H1 (cell line): Measurements from ENCODE around the gene SDHAF2. TPM values are rescaled to one million over a fixed set of nuclear protein-coding genes. Genes with fewer than 3 reads are reported as not detected.

Experiments used
- CTCF ChIA-PET: fragments of 300-600 bp; sonication (Branson Sonifier 250); formaldehyde crosslinking; loops from one replicate; lab custom pipeline; 2021; ENCODE audit not compliant: partially characterized antibody; lab: Charles Lee
- POLR2A ChIA-PET: fragments of 300-600 bp; sonication (Branson Sonifier 250); formaldehyde crosslinking; loops from one replicate; lab custom pipeline; 2021; ENCODE audit warnings: inconsistent platforms; ENCODE audit not compliant: partially characterized antibody; lab: Charles Lee
- DNase-seq, 2 experiments: peaks; one replicate each; pipeline versions ENCODE4 v3.0.0 to v3.0.0-alpha.2; 2010 to 2022; ENCODE audit warnings: low spot score in 2 of 2, low read depth in 1 of 2, mixed read lengths in 1 of 2
- FAIRE-seq: peaks from 2 replicates; lab custom pipeline; 2011; peaks lifted over from hg19 to GRCh38; lab: Jason Lieb, UNC
- H2AFZ ChIP-seq: 2 replicates; pipeline ENCODE4 v1.8.1; 2012; ENCODE audit warnings: low read length, inconsistent platforms
- H2AK5ac ChIP-seq: 2 replicates; pipeline ENCODE4 v1.6.1; 2013; ENCODE audit warnings: low read depth, low read length
- H2BK120ac ChIP-seq: replicated peaks from 2 replicates; pipeline ENCODE3; 2013; ENCODE audit warnings: low read depth, low read length, inconsistent platforms
- H2BK12ac ChIP-seq: 2 replicates; pipeline ENCODE4 v1.6.1; 2013; ENCODE audit warnings: low read depth, low read length
- H2BK15ac ChIP-seq: 2 replicates; pipeline ENCODE4 v1.6.1; 2013; ENCODE audit warnings: low read length
- H2BK20ac ChIP-seq: 2 replicates; pipeline ENCODE4 v1.6.1; 2013; ENCODE audit warnings: low read length
- H2BK5ac ChIP-seq: 2 replicates; pipeline ENCODE4 v1.6.1; 2013; ENCODE audit warnings: low read depth, low read length
- H3K14ac ChIP-seq: 2 replicates; pipeline ENCODE4 v1.6.1; 2013; ENCODE audit warnings: inconsistent platforms; ENCODE audit not compliant: insufficient read length
- H3K18ac ChIP-seq: 2 replicates; pipeline ENCODE4 v1.6.1; 2013; ENCODE audit warnings: low read length; ENCODE audit errors: extremely low read depth
- H3K23ac ChIP-seq: 2 replicates; pipeline ENCODE4 v1.6.1; 2013; ENCODE audit warnings: inconsistent platforms; ENCODE audit not compliant: insufficient read length
- H3K23me2 ChIP-seq: 2 replicates; pipeline ENCODE4 v1.6.1; 2013; ENCODE audit warnings: low read depth, low read length
- H3K27ac ChIP-seq: 2 replicates; pipeline ENCODE4 v1.6.1; 2011; ENCODE audit warnings: low read depth, low read length, inconsistent platforms
- H3K27me3 ChIP-seq, 4 experiments: replicated peaks in 1 of 4; 1 replicate in 1 of 4; 2 replicates in 3 of 4; pipeline versions ENCODE4 v1.6.1 to v1.8.1; 2011 to 2013; ENCODE audit warnings: low read length in 3 of 4, mild to moderate bottlenecking in 3 of 4, inconsistent platforms in 2 of 4, mixed read lengths in 2 of 4, moderate library complexity in 1 of 4; ENCODE audit not compliant: control insufficient read depth in 3 of 4, insufficient read depth in 3 of 4; ENCODE audit errors: extremely low read depth in 1 of 4
- H3K36me3 ChIP-seq, 4 experiments: 2 replicates each; pipeline versions ENCODE4 v1.6.1 to v1.8.1; 2011 to 2013; ENCODE audit warnings: mild to moderate bottlenecking in 4 of 4, low read length in 3 of 4, moderate library complexity in 2 of 4, control low read depth in 1 of 4, inconsistent platforms in 1 of 4; ENCODE audit not compliant: insufficient read depth in 4 of 4, control insufficient read depth in 2 of 4
- H3K4ac ChIP-seq: replicated peaks from 2 replicates; pipeline ENCODE3; 2013; ENCODE audit warnings: low read length, low read depth, mixed read lengths, inconsistent platforms; ENCODE audit not compliant: insufficient read length
- H3K4me1 ChIP-seq, 4 experiments: replicated peaks in 1 of 4; 1 replicate in 1 of 4; 2 replicates in 3 of 4; pipeline versions ENCODE4 v1.6.1 to v1.8.1; 2011 to 2013; ENCODE audit warnings: low read length in 3 of 4, inconsistent platforms in 2 of 4, mixed read lengths in 1 of 4; ENCODE audit not compliant: insufficient read depth in 4 of 4, control insufficient read depth in 3 of 4
- H3K4me2 ChIP-seq, 2 experiments: 2 replicates each; pipeline versions ENCODE4 v1.6.1 to v1.8.1; 2011 to 2013; ENCODE audit warnings: low read depth in 2 of 2, low read length in 2 of 2, control low read depth in 1 of 2, inconsistent platforms in 1 of 2, mild to moderate bottlenecking in 1 of 2; ENCODE audit not compliant: insufficient read depth in 1 of 2
- H3K4me3 ChIP-seq, 4 experiments: fragments of 200-600, 300-600 bp in 1 of 4; sonication (generic), shearing (Covaris generic), sonication (Bioruptor Twin) in 1 of 4; 2 replicates each; pipeline versions ENCODE4 v1.5.1 to v1.8.1; 2011 to 2016; ENCODE audit warnings: low read length in 4 of 4, low read depth in 3 of 4, control low read depth in 2 of 4, inconsistent platforms in 2 of 4, mild to moderate bottlenecking in 2 of 4, mixed read lengths in 1 of 4, moderate library complexity in 1 of 4; ENCODE audit not compliant: insufficient read depth in 2 of 4; ENCODE audit errors: extremely low read depth in 1 of 4
- H3K56ac ChIP-seq: replicated peaks from 2 replicates; pipeline ENCODE3; 2013; ENCODE audit warnings: low read depth, mild to moderate bottlenecking, mixed read lengths, low read length, inconsistent platforms; ENCODE audit not compliant: insufficient read length
- H3K79me1 ChIP-seq: 2 replicates; pipeline ENCODE4 v1.6.1; 2013; ENCODE audit warnings: low read depth, low read length, control low read depth
- H3K79me2 ChIP-seq, 2 experiments: 2 replicates each; pipeline versions ENCODE4 v1.6.1 to v1.8.1; 2012 to 2013; ENCODE audit warnings: low read length in 2 of 2, mild to moderate bottlenecking in 2 of 2, inconsistent platforms in 1 of 2; ENCODE audit not compliant: insufficient read depth in 2 of 2, control insufficient read depth in 1 of 2
- H3K9ac ChIP-seq, 4 experiments: replicated peaks in 1 of 4; 1 replicate in 1 of 4; 2 replicates in 3 of 4; pipeline versions ENCODE4 v1.6.1 to v1.8.1; 2011 to 2013; ENCODE audit warnings: low read depth in 3 of 4, low read length in 3 of 4, control low read depth in 2 of 4, mild to moderate bottlenecking in 2 of 4, moderate library complexity in 2 of 4, inconsistent platforms in 1 of 4; ENCODE audit errors: extremely low read depth in 1 of 4
- H3K9me3 ChIP-seq, 2 experiments: 2 replicates each; pipeline versions ENCODE4 v1.6.1 to v1.8.1; 2012 to 2013; ENCODE audit warnings: mild to moderate bottlenecking in 2 of 2, moderate library complexity in 2 of 2, control low read depth in 1 of 2, inconsistent platforms in 1 of 2, low read depth in 1 of 2, low read length in 1 of 2, mixed read lengths in 1 of 2; ENCODE audit not compliant: insufficient read depth in 2 of 2
- H4K20me1 ChIP-seq, 2 experiments: replicated peaks in 1 of 2; 2 replicates each; pipeline versions ENCODE3 to v1.8.1; 2011 to 2013; ENCODE audit warnings: inconsistent platforms in 2 of 2, low read length in 2 of 2, mild to moderate bottlenecking in 1 of 2; ENCODE audit not compliant: insufficient read depth in 2 of 2, control insufficient read depth in 1 of 2
- H4K5ac ChIP-seq: 2 replicates; pipeline ENCODE4 v1.6.1; 2013; ENCODE audit warnings: low read length, low read depth, mixed read lengths, inconsistent platforms; ENCODE audit not compliant: insufficient read length
- H4K8ac ChIP-seq: 2 replicates; pipeline ENCODE4 v1.8.0; 2013; ENCODE audit warnings: mild to moderate bottlenecking, moderate library complexity, low read length, inconsistent platforms; ENCODE audit not compliant: insufficient read depth; ENCODE audit errors: extremely low read depth
- H4K91ac ChIP-seq: replicated peaks from 2 replicates; pipeline ENCODE3; 2013; ENCODE audit warnings: low read length, mixed read lengths, inconsistent platforms; ENCODE audit not compliant: insufficient read length
- ASH2L ChIP-seq: fragments of 200-600, 300-600 bp; sonication (generic); IDR thresholded peaks from one replicate; pipeline ENCODE4 v1.7.1; 2017; ENCODE audit warnings: low read length
- BCL11A ChIP-seq, 2 experiments: IDR thresholded peaks; one replicate each; pipeline ENCODE4 v1.6.1; 2011; ENCODE audit warnings: low read depth in 2 of 2, low read length in 2 of 2, mild to moderate bottlenecking in 2 of 2
- BRCA1 ChIP-seq: IDR thresholded peaks from 2 replicates; pipeline ENCODE4 v1.6.1; 2012; ENCODE audit warnings: low read depth, low read length, improper control_type of control experiment
- CBX5 ChIP-seq: fragments of 300-800, 300-1000 bp; sonication (generic); IDR thresholded peaks from 2 replicates; pipeline ENCODE4 v1.7.1; 2016; ENCODE audit warnings: antibody characterized with exemption, low read length, low read depth
- EGR1 ChIP-seq: IDR thresholded peaks from 2 replicates; pipeline ENCODE4 v1.6.1; 2011; ENCODE audit warnings: low read depth, low read length, borderline replicate concordance
- GTF2F1 ChIP-seq: IDR thresholded peaks from 2 replicates; pipeline ENCODE4 v1.6.1; 2012; ENCODE audit warnings: low read depth, low read length, improper control_type of control experiment, borderline replicate concordance
- JUND ChIP-seq: IDR thresholded peaks from 2 replicates; pipeline ENCODE4 v1.6.1; 2011; ENCODE audit warnings: mild to moderate bottlenecking, improper control_type of control experiment, low read length
- RFX5 ChIP-seq: IDR thresholded peaks from 2 replicates; pipeline ENCODE4 v1.6.1; 2011; ENCODE audit warnings: low read depth, low read length, improper control_type of control experiment, borderline replicate concordance
- RNF2 ChIP-seq: fragments of 200-900, 300-1000 bp; sonication (generic); IDR thresholded peaks from 2 replicates; pipeline ENCODE4 v1.7.1; 2016; ENCODE audit warnings: borderline replicate concordance, low read depth, mild to moderate bottlenecking, antibody characterized with exemption, low read length; ENCODE audit not compliant: poor library complexity, severe bottlenecking; ENCODE audit errors: missing control alignments
- SIRT6 ChIP-seq: IDR thresholded peaks from one replicate; pipeline ENCODE4 v1.7.1; 2012; ENCODE audit warnings: low read length, inconsistent platforms
- SIX5 ChIP-seq: IDR thresholded peaks from 2 replicates; pipeline ENCODE4 v1.6.1; 2011; ENCODE audit warnings: mild to moderate bottlenecking, low read depth, low read length
- SUZ12 ChIP-seq: fragments of 200-600 bp; sonication (generic); IDR thresholded peaks from 2 replicates; pipeline ENCODE4 v1.6.1; 2012; ENCODE audit warnings: mild to moderate bottlenecking, inconsistent platforms, low read length, moderate library complexity, mixed read lengths
- TAF1 ChIP-seq: IDR thresholded peaks from 2 replicates; pipeline ENCODE4 v1.6.1; 2011; ENCODE audit warnings: mild to moderate bottlenecking, low read depth, low read length
- TBP ChIP-seq: IDR thresholded peaks from 2 replicates; pipeline ENCODE4 v1.6.1; 2011; ENCODE audit warnings: low read depth, low read length, improper control_type of control experiment
- TEAD4 ChIP-seq: IDR thresholded peaks from 2 replicates; pipeline ENCODE4 v1.6.1; 2012; ENCODE audit warnings: low read depth, low read length, inconsistent platforms, mixed read lengths
- polyA plus RNA-seq, 7 experiments: library from polyadenylated mRNA; depleted of rRNA in 3 of 7; stranded (reverse) in 5 of 7; unstranded in 2 of 7; fragments of >200 nt in 5 of 7; fragments of 200-250 nt in 2 of 7; gene quantifications; 1 replicate in 5 of 7; 2 replicates in 1 of 7; 4 replicates in 1 of 7; pipeline versions ENCODE4 v1.2.1 to v1.2.3, GENCODE V29; 2011 to 2013; ENCODE audit warnings: missing spikeins in 2 of 7, mixed read lengths in 2 of 7
- total RNA-seq: library from RNA; stranded (reverse); fragmentation: NEBNext Ultra II Directional; extraction: Animal tissue kit (Norgen Biotek cat#: 25700); gene quantifications from 2 replicates; pipeline ENCODE4 v1.2.1, GENCODE V29; 2021
- TF ChIP-seq, protein P1 (sequence below): IDR thresholded peaks from 2 replicates; pipeline ENCODE4 v1.6.1; 2011; ENCODE audit warnings: low read depth, mild to moderate bottlenecking, low read length; ENCODE audit not compliant: insufficient read depth

The SDHAF2 gene
- total and polyA plus RNA-seq, 2 of the 8 experiments (the other 6 are each of a cell fraction or from before 2014, with no cell fraction given) = 41.0 to 114 TPM

DNA sequence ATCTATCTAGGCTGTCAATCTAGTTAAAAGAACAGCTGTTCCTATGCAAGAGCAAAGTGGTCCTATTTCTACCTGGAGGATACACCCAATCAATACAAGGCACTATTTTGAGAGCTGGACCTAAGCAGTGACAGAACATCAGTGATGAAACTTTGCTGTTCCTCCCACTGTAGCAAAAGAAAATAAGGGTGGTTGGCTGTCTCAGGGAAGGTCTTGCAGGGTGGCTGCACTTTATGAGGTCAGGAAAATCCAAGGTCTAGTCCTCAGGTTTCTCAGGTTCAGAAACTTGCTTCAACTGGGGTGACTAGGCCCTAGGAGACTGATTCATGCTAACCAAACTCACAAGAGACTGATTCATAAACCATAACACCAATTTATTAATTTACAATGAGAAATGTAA, 11.8 kb upstream of the SDHAF2 start:
- H3K9me3 ChIP-seq = no peaks in the 10 kb centered on the region
- FAIRE-seq (no peak), DNase-seq (no peak)
- peaks cover 54 to 93% (median 85%) of the 10 kb centered on the region in 4 experiments for H3K36me3 ChIP-seq
- no peak overlapping the region for H2BK12ac ChIP-seq
- H3K79me2 ChIP-seq = peaks cover 0 to 40% of the 10 kb centered on the region in 2 experiments; a peak in 3 of 4 replicates
- no peak overlapping the region for H4K5ac ChIP-seq
- no peak overlapping the region for H2BK5ac ChIP-seq
- no peak overlapping the region for H2BK15ac ChIP-seq
- ChIA-PET POLR2A (interaction anchor here (1.2 to 11.2 kb wide), 6 partner anchors 9 to 124 kb away, joined by 3 to 94 read pairs (median 9); partner anchors contain the start of genes CPSF7, CYB561A3, SDHAF2 and TMEM138), CTCF (interaction anchor here (1.3 kb wide), 1 partner anchor 28 kb away, joined by 5 read pairs; no protein-coding TSS in a partner anchor)
- H2AK5ac ChIP-seq = no peak overlapping the region
- H2BK120ac ChIP-seq = no peak overlapping the region
- H3K4me2 ChIP-seq = no peak overlapping the region
- no peak overlapping the region for H3K18ac ChIP-seq
- H3K9ac ChIP-seq = no peak overlapping the region
- no peak overlapping the region for H3K23ac ChIP-seq
- no peaks in the 10 kb centered on the region for H3K27me3 ChIP-seq
- H3K4me1 ChIP-seq = no peaks in the 10 kb centered on the region
- no peak overlapping the region for H2AFZ ChIP-seq
- peaks cover 12% of the 10 kb centered on the region for H3K79me1 ChIP-seq
- peaks cover 4 to 22% of the 10 kb centered on the region in 2 experiments for H4K20me1 ChIP-seq
- H3K27ac ChIP-seq = no peak overlapping the region
- no peak overlapping the region for H3K4me3 ChIP-seq
- H2BK20ac ChIP-seq = no peak overlapping the region
- no peak overlapping the region for H4K8ac ChIP-seq
- no peak overlapping the region for H4K91ac ChIP-seq
- no peak overlapping the region for H3K14ac ChIP-seq
- no peak overlapping the region for H3K4ac ChIP-seq
- H3K23me2 ChIP-seq = no peaks in the 10 kb centered on the region
- no peak overlapping the region for H3K56ac ChIP-seq
- TF ChIP-seq TEAD4 = no peak
- no peak for TF ChIP-seq BCL11A (IDR thresholded peaks at IDR 0.05; ENCODE audit: low read depth in 2 of 2, low read length in 2 of 2)
- no peak for TF ChIP-seq GTF2F1
- TF ChIP-seq BRCA1 = no peak
- no peak for TF ChIP-seq SIX5
- TF ChIP-seq SUZ12 = no peak
- no peak for TF ChIP-seq JUND
- TF ChIP-seq, protein P1, sequence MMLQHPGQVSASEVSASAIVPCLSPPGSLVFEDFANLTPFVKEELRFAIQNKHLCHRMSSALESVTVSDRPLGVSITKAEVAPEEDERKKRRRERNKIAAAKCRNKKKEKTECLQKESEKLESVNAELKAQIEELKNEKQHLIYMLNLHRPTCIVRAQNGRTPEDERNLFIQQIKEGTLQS = no peak
- TF ChIP-seq TAF1 = no peak
- no peak for TF ChIP-seq TBP
- TF ChIP-seq CBX5 = no peak
- TF ChIP-seq EGR1 = no peak
- TF ChIP-seq RNF2 = no peak
- no peak for TF ChIP-seq SIRT6
- no peak for TF ChIP-seq ASH2L
- no peak for TF ChIP-seq RFX5
